ENCODE data around the gene DCLK1.

Gene DCLK1

DNA sequence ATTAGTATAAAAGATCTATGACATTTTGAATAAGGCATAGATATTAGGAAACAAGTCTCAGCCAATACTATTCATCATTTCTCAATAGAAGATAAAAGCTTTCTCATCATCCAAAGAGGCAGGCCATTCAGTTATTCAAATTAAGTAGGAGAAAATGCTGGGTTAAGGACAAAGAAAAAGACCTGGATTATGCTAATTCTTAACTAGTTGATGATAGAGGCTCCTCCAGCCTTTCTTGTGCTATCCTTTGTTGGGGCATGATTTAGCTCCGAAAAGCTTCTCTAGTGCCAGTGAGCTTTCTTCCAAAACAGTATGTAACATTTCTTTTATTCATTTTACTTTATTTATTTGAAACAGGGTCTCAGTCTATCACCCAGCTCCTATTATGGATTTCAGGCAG lies 223.0 kb downstream of the DCLK1 start:
- no peak for TF ChIP-seq FOXP2 (optimal IDR thresholded peaks at IDR 0.05; ENCODE audit: borderline replicate concordance, extremely low read depth, extremely low read length, insufficient read depth)
- no peak for TF ChIP-seq SIN3A (IDR thresholded peaks at IDR 0.05; ENCODE audit: borderline replicate concordance, insufficient read depth, low read length)
- no peak for TF ChIP-seq POLR2AphosphoS5 (IDR thresholded peaks at IDR 0.05; ENCODE audit: low read depth, low read length)
- no peak for TF ChIP-seq TAF1 (IDR thresholded peaks at IDR 0.05; ENCODE audit: borderline replicate concordance, insufficient read depth, low read length)
- TF ChIP-seq, protein P1, sequence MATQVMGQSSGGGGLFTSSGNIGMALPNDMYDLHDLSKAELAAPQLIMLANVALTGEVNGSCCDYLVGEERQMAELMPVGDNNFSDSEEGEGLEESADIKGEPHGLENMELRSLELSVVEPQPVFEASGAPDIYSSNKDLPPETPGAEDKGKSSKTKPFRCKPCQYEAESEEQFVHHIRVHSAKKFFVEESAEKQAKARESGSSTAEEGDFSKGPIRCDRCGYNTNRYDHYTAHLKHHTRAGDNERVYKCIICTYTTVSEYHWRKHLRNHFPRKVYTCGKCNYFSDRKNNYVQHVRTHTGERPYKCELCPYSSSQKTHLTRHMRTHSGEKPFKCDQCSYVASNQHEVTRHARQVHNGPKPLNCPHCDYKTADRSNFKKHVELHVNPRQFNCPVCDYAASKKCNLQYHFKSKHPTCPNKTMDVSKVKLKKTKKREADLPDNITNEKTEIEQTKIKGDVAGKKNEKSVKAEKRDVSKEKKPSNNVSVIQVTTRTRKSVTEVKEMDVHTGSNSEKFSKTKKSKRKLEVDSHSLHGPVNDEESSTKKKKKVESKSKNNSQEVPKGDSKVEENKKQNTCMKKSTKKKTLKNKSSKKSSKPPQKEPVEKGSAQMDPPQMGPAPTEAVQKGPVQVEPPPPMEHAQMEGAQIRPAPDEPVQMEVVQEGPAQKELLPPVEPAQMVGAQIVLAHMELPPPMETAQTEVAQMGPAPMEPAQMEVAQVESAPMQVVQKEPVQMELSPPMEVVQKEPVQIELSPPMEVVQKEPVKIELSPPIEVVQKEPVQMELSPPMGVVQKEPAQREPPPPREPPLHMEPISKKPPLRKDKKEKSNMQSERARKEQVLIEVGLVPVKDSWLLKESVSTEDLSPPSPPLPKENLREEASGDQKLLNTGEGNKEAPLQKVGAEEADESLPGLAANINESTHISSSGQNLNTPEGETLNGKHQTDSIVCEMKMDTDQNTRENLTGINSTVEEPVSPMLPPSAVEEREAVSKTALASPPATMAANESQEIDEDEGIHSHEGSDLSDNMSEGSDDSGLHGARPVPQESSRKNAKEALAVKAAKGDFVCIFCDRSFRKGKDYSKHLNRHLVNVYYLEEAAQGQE (IDR thresholded peaks at IDR 0.05; ENCODE audit: insufficient read depth in 1 of 2, low read depth in 2 of 2, low read length in 2 of 2), result no peak

DNA sequence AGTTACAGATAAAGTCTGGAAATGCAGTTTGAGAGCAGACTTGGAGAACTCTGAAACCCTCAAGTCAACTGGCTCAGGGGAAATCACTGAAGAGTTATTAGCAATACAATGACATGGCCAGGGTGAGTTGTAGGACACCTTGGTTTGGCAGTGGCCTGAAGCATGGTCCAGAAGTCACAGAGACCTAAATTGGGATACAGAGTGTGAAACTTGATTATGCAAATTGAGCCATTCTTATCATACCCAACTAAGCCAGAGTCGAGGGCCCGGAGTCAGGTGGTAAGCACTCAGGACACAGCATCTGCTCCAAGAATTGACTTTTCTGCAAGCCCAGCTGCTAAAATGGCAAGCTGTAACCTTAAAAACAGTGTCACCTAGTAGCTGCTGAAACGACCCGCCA lies 224.5 kb downstream of the DCLK1 start:
- TF ChIP-seq, protein P1 (IDR thresholded peaks at IDR 0.05; ENCODE audit: insufficient read depth in 1 of 2, low read depth in 2 of 2, low read length in 2 of 2), result no peak
- no peak for TF ChIP-seq SIN3A (IDR thresholded peaks at IDR 0.05; ENCODE audit: borderline replicate concordance, insufficient read depth, low read length)
- no peak for TF ChIP-seq FOXP2 (optimal IDR thresholded peaks at IDR 0.05; ENCODE audit: borderline replicate concordance, extremely low read depth, extremely low read length, insufficient read depth)

DNA sequence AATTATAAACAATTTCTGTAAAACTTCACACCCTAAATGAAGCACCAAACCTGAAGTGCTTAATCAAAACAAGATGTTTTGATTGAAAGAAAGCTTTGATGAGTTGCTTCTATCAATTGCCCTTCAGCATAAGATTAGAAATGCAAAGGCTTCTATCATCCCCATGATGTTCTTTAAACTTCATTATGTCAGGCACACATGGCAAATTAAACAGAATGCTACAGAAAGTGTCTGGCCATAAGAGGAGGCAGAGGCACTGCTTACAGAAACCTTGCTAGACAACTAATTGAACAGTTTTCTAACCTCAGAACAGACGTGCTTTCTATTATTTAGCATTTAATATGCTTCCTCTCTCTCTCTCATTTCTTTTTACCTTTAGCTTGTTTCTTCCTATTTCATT lies 228.1 kb downstream of the DCLK1 start:
- TF ChIP-seq POLR2AphosphoS5 (IDR thresholded peaks at IDR 0.05; ENCODE audit: low read depth, low read length) (no peak), TAF1 (IDR thresholded peaks at IDR 0.05; ENCODE audit: borderline replicate concordance, insufficient read depth, low read length) (no peak), FOXP2 (optimal IDR thresholded peaks at IDR 0.05; ENCODE audit: borderline replicate concordance, extremely low read depth, extremely low read length, insufficient read depth) (no peak), SIN3A (IDR thresholded peaks at IDR 0.05; ENCODE audit: borderline replicate concordance, insufficient read depth, low read length) (no peak)
- TF ChIP-seq, protein P1 (IDR thresholded peaks at IDR 0.05; ENCODE audit: insufficient read depth in 1 of 2, low read depth in 2 of 2, low read length in 2 of 2), result no peak

DNA sequence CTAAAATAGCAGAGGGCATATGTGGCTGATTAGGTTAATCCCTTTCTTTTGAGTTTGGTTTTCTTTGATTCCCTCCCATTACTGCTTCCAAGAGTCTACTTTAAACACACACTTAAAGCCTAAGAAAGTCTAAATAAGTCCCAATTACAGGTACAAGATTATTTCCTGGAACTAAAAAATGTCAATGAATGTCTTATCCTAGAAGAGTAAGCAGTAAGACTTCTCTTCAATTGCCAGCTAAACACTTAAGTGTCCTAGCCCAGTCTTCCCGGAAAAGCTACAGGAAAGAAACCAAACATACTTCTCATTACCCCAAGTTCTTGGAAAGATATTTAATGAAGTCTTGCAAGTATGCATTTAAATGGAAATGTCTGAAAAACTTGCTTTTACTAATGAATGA lies 233.1 kb downstream of the DCLK1 start:
- TF ChIP-seq POLR2AphosphoS5 (IDR thresholded peaks at IDR 0.05; ENCODE audit: low read depth, low read length) (no peak), TAF1 (IDR thresholded peaks at IDR 0.05; ENCODE audit: borderline replicate concordance, insufficient read depth, low read length) (no peak), SIN3A (IDR thresholded peaks at IDR 0.05; ENCODE audit: borderline replicate concordance, insufficient read depth, low read length) (no peak), FOXP2 (optimal IDR thresholded peaks at IDR 0.05; ENCODE audit: borderline replicate concordance, extremely low read depth, extremely low read length, insufficient read depth) (no peak)
- TF ChIP-seq, protein P1 (IDR thresholded peaks at IDR 0.05; ENCODE audit: insufficient read depth in 1 of 2, low read depth in 2 of 2, low read length in 2 of 2), result no peak

DNA sequence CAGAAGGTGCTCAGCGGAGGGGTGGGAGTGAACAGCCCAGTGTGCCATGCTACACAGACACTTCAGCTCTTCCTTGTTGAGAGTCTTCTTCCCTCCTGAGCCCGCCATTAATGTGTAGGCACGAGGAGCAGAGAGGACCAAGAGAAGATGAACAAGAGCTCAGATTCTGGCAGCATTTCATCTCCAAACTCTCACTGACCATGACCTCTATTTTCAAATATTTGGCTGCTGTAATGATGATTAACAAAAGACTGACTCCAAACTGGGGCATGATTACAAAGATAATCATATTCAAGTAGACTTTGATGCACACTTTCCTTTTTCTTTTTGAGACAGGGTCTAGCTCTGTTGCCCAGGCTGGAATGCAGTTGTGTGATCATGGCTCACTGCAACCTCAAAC lies 236.5 kb downstream of the DCLK1 start:
- TF ChIP-seq TAF1 (IDR thresholded peaks at IDR 0.05; ENCODE audit: borderline replicate concordance, insufficient read depth, low read length) (no peak), POLR2AphosphoS5 (IDR thresholded peaks at IDR 0.05; ENCODE audit: low read depth, low read length) (no peak), SIN3A (IDR thresholded peaks at IDR 0.05; ENCODE audit: borderline replicate concordance, insufficient read depth, low read length) (no peak), FOXP2 (optimal IDR thresholded peaks at IDR 0.05; ENCODE audit: borderline replicate concordance, extremely low read depth, extremely low read length, insufficient read depth) (no peak)
- TF ChIP-seq, protein P1 (IDR thresholded peaks at IDR 0.05; ENCODE audit: insufficient read depth in 1 of 2, low read depth in 2 of 2, low read length in 2 of 2), result no peak
